SH-SY5Y (cell line): ENCODE measurements around the gene BMP8A.

ENCODE experiments used
- GATA2 ChIP-seq: IDR thresholded peaks from 2 replicates; pipeline ENCODE4 v1.6.1; 2011; ENCODE audit warnings: mild to moderate bottlenecking, low read depth, low read length
- GATA3 ChIP-seq: IDR thresholded peaks from 2 replicates; pipeline ENCODE4 v1.6.1; 2011; ENCODE audit warnings: low read depth, mild to moderate bottlenecking, low read length, moderate library complexity

DNA sequence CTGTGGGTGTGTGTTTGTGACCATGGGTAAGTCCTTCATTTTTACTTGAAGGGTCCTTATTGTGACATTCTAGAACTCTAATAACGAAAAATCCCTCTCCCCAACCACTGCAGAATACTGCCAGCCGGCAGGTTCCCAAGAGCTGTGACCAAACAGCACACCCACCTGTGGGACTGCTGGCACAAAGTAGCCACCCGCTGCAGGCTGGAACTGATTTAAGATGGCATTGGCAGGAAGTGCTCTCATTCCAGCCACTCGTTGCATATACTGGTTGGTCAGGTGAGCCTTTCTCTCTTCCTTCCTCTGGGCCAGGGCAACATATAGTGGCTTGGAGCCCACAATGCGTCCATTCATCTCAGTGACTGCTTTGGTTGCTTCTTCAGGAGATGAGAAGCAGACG is 73.5 kb downstream of the BMP8A start:
- TF ChIP-seq GATA2 (no peak), GATA3 (no peak)
